ENCODE measurements around the gene SMIM35.

DNA sequence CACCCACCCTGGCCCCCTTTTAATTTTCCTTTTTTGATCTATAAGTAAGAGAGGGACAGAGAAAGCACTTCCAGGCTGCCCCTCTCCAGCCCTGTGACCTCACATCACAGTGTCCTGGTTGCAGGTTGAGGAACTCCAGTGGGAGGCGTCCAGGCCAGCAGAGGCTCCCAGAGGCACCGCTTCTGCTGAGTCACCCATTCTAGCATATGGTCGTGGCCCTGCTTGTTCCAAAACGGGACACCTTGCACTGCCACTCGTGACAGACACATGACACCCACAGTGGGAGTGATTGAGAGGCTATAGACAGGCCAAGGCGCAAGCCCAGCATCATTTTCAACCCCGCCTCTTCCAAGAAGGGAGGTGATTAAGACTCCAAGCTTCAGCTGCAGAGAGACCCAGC, 25.9 kb downstream of the SMIM35 start:
- TF ChIP-seq, protein P1, sequence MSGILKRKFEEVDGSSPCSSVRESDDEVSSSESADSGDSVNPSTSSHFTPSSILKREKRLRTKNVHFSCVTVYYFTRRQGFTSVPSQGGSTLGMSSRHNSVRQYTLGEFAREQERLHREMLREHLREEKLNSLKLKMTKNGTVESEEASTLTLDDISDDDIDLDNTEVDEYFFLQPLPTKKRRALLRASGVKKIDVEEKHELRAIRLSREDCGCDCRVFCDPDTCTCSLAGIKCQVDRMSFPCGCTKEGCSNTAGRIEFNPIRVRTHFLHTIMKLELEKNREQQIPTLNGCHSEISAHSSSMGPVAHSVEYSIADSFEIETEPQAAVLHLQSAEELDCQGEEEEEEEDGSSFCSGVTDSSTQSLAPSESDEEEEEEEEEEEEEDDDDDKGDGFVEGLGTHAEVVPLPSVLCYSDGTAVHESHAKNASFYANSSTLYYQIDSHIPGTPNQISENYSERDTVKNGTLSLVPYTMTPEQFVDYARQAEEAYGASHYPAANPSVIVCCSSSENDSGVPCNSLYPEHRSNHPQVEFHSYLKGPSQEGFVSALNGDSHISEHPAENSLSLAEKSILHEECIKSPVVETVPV (CRISPR knock-in tag; IDR thresholded peaks at IDR 0.05), result no peak
- TF ChIP-seq PPARA (CRISPR knock-in tag; IDR thresholded peaks at IDR 0.05; ENCODE audit: borderline replicate concordance) (no peak), ZC3H10 (CRISPR knock-in tag; IDR thresholded peaks at IDR 0.05) (no peak), ZNF8 (CRISPR knock-in tag; IDR thresholded peaks at IDR 0.05) (no peak), CSDC2 (CRISPR knock-in tag; IDR thresholded peaks at IDR 0.05) (no peak), RARB (CRISPR knock-in tag; IDR thresholded peaks at IDR 0.05) (no peak), GLIS3 (CRISPR knock-in tag; IDR thresholded peaks at IDR 0.05) (no peak), OSR1 (CRISPR knock-in tag; IDR thresholded peaks at IDR 0.05) (no peak), ARNTL (CRISPR knock-in tag; IDR thresholded peaks at IDR 0.05; ENCODE audit: borderline replicate concordance, low read depth) (no peak), ZNF70 (CRISPR knock-in tag; IDR thresholded peaks at IDR 0.05) (no peak)
- TF ChIP-seq, protein P2, sequence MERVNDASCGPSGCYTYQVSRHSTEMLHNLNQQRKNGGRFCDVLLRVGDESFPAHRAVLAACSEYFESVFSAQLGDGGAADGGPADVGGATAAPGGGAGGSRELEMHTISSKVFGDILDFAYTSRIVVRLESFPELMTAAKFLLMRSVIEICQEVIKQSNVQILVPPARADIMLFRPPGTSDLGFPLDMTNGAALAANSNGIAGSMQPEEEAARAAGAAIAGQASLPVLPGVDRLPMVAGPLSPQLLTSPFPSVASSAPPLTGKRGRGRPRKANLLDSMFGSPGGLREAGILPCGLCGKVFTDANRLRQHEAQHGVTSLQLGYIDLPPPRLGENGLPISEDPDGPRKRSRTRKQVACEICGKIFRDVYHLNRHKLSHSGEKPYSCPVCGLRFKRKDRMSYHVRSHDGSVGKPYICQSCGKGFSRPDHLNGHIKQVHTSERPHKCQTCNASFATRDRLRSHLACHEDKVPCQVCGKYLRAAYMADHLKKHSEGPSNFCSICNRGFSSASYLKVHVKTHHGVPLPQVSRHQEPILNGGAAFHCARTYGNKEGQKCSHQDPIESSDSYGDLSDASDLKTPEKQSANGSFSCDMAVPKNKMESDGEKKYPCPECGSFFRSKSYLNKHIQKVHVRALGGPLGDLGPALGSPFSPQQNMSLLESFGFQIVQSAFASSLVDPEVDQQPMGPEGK (CRISPR knock-in tag; IDR thresholded peaks at IDR 0.05; ENCODE audit: borderline replicate concordance), result no peak

All from SK-N-SH treated with all-trans-retinoic acid at 6 μM for 48 hours (cell line).